RPMI7951 (cell line): Measurements from ENCODE around the gene DYRK1A. TPM values are rescaled to one million over a fixed set of nuclear protein-coding genes. Genes with fewer than 3 reads are reported as not detected.

ENCODE experiments used
- DNase-seq: peaks from one replicate; pipeline ENCODE4 v3.0.0-alpha.2; 2012; ENCODE audit warnings: low read depth
- total RNA-seq: library from RNA; depleted of rRNA; stranded (reverse); fragments of >200 nt; shearing (Covaris generic); gene quantifications from 2 replicates; pipeline ENCODE4 v1.2.3, GENCODE V29; 2014

DYRK1A gene
- total RNA-seq, 1 experiment from 2014 or later = 30.2 TPM

DNA sequence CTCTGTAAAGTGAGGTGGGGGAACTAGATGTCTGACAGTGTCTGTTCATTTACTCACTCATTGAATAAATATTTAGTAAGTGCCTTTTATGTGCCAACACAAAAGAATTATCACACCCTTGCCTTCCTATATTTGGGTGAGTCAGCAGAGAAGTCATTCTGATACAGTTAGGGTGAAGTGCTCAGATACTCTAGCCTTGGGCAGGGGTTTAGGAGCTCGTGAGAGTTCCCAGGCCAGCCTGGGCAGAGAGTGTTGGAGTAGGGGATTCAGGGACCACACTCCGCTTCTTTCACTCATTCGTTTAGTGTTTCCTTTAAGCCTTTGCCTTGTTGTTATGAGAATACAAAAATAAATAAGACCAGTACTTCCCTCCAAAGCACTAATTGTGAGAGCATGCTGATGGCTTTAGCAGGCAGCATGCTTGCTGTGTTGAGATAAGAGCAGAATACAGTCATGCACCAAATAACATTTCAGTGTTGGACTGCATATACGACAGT lies 83.9 kb downstream of the DYRK1A start:
- DNase-seq = no peak

DNA sequence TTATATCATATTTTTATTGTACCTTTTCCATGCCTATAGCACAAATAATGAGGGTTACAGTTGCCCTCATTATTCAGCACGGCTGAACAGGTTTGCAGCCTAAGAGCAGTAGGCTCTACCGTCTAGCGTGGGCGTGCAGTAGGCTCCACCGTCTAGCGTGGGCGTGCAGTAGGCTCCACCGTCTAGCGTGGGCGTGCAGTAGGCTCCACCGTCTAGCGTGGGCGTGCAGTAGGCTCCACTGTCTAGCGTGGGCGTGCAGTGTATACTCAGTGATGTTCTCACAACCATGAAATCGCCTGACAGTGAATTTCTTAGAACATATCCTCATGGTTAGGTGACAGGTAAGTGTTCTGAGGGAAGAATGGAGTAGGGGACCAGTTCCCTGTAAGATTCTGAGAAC lies 84.9 kb downstream of the DYRK1A start:
- no peak for DNase-seq

- peak; percentile 88 for DNase-seq
Measured at GRCh38 chr21:37452227-37452626, 85.7 kb downstream of the DYRK1A start.

DNA sequence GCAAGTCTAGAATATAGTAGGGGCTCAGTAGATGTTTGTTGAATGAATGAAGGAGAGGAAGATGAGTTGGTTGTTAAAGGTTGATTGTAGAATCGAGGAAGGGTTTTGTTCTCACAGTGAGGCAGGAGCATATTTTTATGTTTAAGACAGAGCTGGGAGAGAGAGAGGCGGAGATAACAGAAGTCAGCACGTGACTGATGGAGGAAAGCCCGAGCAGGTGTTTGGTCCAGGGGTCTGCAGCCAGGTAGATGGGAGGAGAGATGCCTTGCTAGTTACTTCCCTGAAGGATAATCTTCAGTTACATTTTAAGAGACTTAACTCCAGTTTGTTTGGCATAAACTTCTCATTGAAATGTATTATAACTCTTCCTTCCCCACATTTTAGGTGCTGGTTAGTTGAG lies 86.8 kb downstream of the DYRK1A start:
- DNase-seq = no peak

GRCh38 chr21:37454869-37455503 lies 88.4 kb downstream of the DYRK1A start:
- no peak for DNase-seq

DNA sequence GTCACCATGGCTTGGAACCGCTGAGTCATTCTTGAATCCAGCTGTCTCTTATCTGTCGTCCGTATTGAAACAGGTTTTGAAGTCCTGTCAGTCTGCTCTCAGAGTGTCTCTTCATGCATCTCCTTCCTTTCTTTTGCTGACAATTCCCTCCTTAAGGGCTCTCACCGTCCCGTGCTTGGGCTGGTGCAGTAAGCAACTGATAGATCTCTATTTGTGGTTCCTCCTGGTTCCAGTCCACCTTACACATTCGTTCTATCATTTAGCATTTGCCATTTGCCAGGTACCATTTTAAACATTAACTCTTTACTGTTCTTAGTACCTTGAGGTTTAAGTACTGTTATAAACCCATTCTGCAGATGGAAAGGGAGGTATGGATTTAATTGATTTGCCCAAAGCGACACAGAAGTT lies 88.9 kb downstream of the DYRK1A start:
- DNase-seq = peak; percentile 53

- no peak for DNase-seq
Measured at GRCh38 chr21:37458669-37459276, 92.2 kb downstream of the DYRK1A start.

DNA sequence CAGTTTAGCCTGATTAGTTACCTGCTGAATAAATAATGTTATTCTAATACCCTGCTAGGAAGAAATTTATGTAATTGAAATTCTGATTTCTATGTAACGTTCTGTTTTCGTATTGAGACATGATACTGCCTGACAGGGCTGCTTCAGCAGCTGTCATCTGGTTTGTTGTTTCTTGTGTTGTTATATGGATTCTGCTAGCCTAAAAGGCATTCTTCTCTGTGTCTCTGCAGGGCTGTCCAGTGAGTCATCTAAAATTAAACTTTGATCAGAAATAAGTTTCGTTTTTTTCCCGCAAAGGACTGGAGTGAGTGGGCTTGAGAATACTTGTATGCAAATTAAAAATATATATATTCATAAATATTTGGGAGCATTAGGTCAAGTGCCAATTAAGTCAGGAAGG lies 93.0 kb downstream of the DYRK1A start:
- DNase-seq = peak; percentile 50

- DNase-seq = no peak
Measured at GRCh38 chr21:37460196-37460595, 93.6 kb downstream of the DYRK1A start.

DNA sequence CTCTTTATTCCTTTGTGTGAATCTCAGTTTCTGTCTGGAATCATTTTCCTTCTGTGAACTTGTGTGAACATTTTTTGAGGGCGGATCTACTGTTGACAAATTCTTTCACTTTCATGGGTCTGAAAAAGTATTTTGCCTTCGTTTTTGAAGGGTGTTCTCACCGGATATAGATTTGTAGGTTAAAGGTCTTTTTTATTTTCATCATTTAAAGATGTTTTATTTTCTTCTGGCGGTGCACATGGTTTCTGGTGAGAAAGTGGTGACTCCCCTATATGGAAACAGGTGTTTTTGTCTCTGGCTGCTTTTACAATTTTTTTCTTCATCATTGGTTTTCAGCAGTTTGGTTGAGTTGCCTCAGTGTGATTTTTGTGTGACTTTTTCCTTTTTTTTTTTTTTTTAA lies 94.9 kb downstream of the DYRK1A start:
- DNase-seq = no peak

DNA sequence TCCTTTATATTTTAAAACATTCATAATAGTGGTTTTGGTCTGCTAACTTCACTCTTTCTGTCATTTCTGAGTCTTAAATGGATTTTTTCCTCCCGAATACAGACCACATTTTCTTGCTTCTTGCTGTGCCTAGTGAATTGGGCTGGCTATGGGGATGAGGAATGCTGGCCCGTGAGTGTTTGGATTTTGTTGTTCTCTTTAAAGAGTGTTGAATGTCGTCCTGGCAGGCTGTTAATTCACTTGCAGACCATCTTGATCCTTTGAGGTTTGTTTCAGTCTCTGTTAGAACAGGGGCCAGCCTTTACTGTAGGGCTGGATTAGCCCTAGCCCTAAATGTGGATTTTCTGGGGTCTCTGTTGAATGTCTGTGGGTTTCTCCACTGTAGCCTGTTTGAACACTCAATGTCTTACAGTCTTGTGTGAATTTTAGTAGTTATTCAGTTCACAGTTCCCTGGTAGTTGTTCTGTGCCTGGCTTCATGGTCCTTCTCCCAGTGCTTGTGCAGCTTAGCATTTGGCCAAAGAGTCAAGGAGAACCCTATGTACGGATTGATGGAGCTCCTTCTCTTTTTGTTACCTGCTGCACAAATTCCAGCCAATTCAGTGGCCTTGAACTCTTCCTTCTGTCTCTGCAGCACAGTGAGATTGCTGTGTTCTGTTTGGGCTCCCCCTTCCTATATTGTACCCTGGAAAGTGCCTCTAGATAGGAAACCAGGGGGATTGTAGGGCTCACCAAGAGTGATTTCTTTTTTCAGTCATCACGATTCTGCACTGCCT lies 95.7 kb downstream of the DYRK1A start:
- no peak for DNase-seq

DNA sequence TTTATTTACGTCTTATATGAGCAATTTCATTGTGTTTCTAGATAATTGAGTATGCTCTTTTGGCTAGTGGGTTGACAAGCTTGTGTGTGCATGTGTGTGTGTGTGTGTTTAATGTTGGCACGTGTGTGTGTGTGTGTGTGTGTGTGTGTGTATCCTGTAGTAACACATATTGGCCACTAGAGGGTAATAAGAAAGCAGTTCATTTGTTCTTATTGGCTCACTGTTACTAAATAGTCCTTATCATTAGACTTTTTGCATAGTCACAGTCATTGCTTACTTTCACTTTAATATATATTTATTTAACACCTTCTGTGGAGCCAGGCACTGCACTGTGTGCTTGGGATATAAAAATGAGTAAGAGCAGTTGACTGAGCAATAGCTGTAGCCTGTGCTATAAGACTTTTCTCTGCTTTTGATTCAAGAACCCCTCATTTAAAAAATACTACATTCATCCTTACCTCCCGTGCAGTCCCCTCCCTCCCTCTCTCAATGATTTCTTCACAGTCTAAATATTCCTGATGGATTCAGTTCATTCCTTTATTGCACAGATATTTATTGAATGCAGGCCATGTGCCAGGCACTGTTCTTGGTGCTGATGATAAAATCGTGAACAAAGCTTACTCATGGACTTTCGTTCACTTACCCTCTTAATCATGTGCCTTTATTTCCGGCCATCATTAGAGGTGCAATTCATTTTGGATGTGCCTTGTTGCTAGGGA lies 96.7 kb downstream of the DYRK1A start:
- peak; percentile 57 for DNase-seq

DNA sequence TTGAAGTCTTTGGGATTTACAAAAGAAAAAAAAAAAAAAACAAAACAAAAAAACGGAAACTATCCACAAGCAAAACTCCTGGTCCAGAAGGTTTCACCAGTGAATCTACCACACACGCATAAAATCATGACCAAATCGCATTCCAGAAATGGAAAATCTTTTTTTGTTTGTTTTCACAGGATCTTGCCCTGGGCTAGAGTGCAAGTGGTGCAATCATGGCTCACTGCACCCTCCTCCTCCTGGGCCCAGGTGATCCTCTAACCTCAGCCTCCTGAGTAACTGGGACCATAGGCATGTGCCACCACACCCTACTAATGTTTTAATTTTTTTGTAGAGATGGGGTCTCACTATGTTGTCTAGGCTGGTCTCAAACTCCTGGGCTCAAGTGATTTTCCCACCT lies 100.5 kb downstream of the DYRK1A start:
- DNase-seq = no peak

DNA sequence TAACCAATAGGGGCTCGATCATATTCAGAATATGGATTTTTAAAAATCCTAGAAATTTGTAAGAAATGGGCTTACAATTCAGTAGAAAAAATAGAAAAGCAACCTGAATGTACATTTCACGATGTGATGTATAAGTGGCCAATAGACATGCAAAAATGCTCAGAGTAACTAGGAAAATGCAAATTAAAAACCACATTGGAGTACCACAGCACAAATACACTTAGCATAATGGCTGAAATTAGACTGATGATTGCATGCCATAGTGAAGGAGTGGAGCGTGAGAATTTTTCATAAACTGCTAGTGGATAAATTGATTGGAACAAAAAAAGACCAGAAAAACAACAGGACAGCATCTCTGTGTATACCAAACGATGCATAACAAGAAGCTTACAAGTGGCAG lies 102.3 kb downstream of the DYRK1A start:
- no peak for DNase-seq

- DNase-seq = no peak
Measured at GRCh38 chr21:37469441-37469840, 102.9 kb downstream of the DYRK1A start.

DNA sequence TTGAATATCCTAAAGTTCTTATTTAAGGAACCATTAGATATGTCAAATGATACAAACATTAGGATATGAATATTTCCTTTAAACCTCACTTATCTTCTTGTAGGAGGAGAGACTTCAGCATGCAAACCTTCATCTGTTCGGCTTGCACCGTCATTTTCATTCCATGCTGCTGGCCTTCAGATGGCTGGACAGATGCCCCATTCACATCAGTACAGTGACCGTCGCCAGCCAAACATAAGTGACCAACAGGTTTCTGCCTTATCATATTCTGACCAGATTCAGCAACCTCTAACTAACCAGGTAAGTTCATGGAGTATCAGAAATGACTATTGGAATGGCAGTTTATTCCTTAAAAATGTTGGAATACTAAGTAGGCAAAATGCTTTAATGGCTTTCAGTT lies 106.0 kb downstream of the DYRK1A start:
- no peak for DNase-seq

GRCh38 chr21:37473491-37473890 lies 106.9 kb downstream of the DYRK1A start:
- DNase-seq = no peak

DNA sequence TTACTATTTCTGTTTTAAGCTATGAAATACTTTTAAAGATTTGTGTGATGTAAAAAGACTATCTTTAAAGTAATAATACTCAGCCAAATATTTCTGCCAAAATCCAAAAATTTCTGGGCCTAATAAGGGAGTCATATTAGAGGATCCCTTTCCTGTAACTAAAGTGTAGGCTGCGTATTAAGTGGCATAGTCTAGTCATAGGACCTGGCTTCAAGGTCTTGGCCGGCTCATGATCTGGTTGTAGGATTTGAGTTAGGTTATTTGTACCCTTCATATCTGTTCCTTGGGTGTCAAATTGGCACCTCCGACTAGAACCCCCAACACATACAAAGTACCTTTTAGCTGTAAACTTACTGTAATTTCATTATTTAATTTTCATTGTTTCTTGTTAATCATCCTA lies 107.8 kb downstream of the DYRK1A start:
- DNase-seq = no peak

DNA sequence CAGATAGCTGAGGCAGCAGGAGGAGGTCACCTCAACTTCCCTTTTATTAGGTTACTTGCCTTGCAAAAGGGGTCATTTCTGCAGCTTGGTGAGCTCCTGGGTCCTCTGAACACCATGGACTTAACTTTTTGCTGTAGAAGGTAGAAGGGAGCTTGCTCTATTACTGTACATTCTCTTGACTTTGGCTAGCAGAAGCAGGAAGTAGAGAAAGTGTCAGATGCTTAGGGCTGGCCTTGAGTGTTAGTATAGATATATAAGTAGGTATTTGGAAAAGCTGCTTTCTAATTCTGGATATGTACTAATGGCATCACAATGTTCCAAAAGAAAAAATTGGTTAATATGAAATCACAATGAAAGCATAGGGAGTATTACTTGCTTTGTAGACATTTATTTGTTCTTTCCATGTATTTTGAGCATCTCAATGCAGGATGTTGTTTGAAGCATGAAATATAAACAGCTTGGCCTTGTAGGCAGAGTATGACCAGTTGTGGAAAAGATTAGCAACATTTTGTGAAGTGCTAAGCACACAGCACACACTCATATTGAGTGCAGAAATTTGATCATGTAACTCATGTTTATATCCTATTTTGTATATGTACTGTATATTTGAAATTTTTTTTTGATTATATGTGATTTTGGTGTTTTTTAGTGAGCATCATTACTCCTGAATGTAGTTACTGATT lies 108.8 kb downstream of the DYRK1A start:
- DNase-seq = no peak

- no peak for DNase-seq
Measured at GRCh38 chr21:37478794-37479193, 112.2 kb downstream of the DYRK1A start.

DNA sequence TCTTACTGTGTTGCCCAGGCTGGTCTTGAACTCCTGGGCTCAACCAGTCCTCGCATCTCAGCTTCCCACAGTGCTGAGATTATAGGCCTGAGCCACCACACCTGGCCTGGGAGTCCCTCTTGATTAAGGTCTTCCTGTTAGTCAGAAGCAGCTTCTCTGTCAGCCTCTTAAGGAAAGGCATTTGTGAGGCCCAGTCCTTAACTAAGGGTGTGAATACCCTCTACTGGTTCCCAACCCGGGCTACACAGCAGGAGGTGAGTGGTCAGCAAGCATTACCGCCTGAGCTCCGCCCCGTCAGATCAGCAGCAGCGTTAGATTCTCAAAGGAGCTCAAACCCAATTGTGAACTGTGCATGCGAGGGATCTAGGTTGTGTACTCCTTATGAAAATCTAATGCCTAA lies 117.2 kb downstream of the DYRK1A start:
- DNase-seq = no peak
